Activated naive CD8-positive, alpha-beta T cell treated with anti-CD3 and anti-CD28 coated beads, Interleukin-2, amount 50 U/mL, for 24 hours (primary cell): ENCODE measurements around the gene FOXS1.
"Not testable (repeated sequence)": the region's sequence is repeated elsewhere in the genome, so short reads cannot be mapped to it uniquely, and the experiment has no call there.

Source experiments
- ATAC-seq: fragments of 150-1000 bp; cut with Tn5 transposase; one replicate; pipeline ENCODE4 v1.10.0; 2021
- DNase-seq: peaks from one replicate; pipeline ENCODE4 v3.0.0; 2021
- H3K27ac Mint-ChIP-seq: one replicate; pipeline ENCODE4 v1.8.0; 2021; ENCODE audit warnings: mild to moderate bottlenecking, mixed read lengths
- H3K27me3 Mint-ChIP-seq: one replicate; pipeline ENCODE4 v1.8.0; 2021; ENCODE audit warnings: mixed read lengths
- H3K36me3 Mint-ChIP-seq: one replicate; pipeline ENCODE4 v1.8.0; 2021; ENCODE audit warnings: low read depth, mixed read lengths
- H3K4me1 Mint-ChIP-seq: one replicate; pipeline ENCODE4 v1.8.0; 2021; ENCODE audit warnings: mixed read lengths
- H3K4me3 Mint-ChIP-seq: one replicate; pipeline ENCODE4 v1.8.0; 2021; ENCODE audit warnings: mild to moderate bottlenecking, moderate library complexity, mixed read lengths
- H3K9me3 Mint-ChIP-seq: one replicate; pipeline ENCODE4 v1.8.0; 2021; ENCODE audit warnings: mixed read lengths

The FOXS1 gene

GRCh38 chr20:31837896-31838397, 7.5 kb downstream of the FOXS1 start:
- DNase-seq (no peak), ATAC-seq (no peak)

GRCh38 chr20:31836853-31837608, 8.4 kb downstream of the FOXS1 start:
- ATAC-seq (no peak), DNase-seq (no peak)
- Mint-ChIP-seq H3K36me3 (no peaks in the 10 kb centered on the region), H3K4me3 (no peak overlapping the region), H3K9me3 (no peaks in the 10 kb centered on the region), H3K27ac (no peak overlapping the region), H3K4me1 (peaks cover 7% of the 10 kb centered on the region), H3K27me3 (no peaks in the 10 kb centered on the region)

More at GRCh38 chr20:31837896-31838397, 7.5 kb downstream of the FOXS1 start:
- no peaks in the 10 kb centered on the region for H3K27me3 Mint-ChIP-seq
- peaks cover 7% of the 10 kb centered on the region for H3K4me1 Mint-ChIP-seq
- no peak overlapping the region for H3K4me3 Mint-ChIP-seq
- H3K36me3 Mint-ChIP-seq = no peaks in the 10 kb centered on the region
- H3K9me3 Mint-ChIP-seq = no peaks in the 10 kb centered on the region
- H3K27ac Mint-ChIP-seq = no peak overlapping the region

- no peaks in the 10 kb centered on the region for H3K27me3 Mint-ChIP-seq
- no peaks in the 10 kb centered on the region for H3K36me3 Mint-ChIP-seq
- ATAC-seq = peak; percentile 64
- H3K9me3 Mint-ChIP-seq = no peaks in the 10 kb centered on the region
- no peak overlapping the region for H3K4me3 Mint-ChIP-seq
- peak; percentile 51 for DNase-seq
- peaks cover 7% of the 10 kb centered on the region for H3K4me1 Mint-ChIP-seq
- H3K27ac Mint-ChIP-seq = no peak overlapping the region
Observed at GRCh38 chr20:31835977-31836852, 9.2 kb downstream of the FOXS1 start.

- Mint-ChIP-seq H3K4me1 (peaks cover 7% of the 10 kb centered on the region), H3K36me3 (no peaks in the 10 kb centered on the region), H3K27ac (no peak overlapping the region), H3K9me3 (no peaks in the 10 kb centered on the region), H3K4me3 (no peak overlapping the region), H3K27me3 (no peaks in the 10 kb centered on the region)
- DNase-seq (no peak), ATAC-seq (no peak)
Observed at GRCh38 chr20:31835554-31835953, 9.8 kb downstream of the FOXS1 start.

- DNase-seq = no peak
- no peak for ATAC-seq
- Mint-ChIP-seq H3K27ac (no peak overlapping the region), H3K4me3 (no peak overlapping the region), H3K36me3 (no peaks in the 10 kb centered on the region), H3K27me3 (no peaks in the 10 kb centered on the region), H3K4me1 (peaks cover 7% of the 10 kb centered on the region), H3K9me3 (no peaks in the 10 kb centered on the region)
Observed at GRCh38 chr20:31833931-31834521, 11.4 kb downstream of the FOXS1 start.

GRCh38 chr20:31833130-31833930, 12.1 kb downstream of the FOXS1 start:
- Mint-ChIP-seq H3K36me3 (no peaks in the 10 kb centered on the region), H3K4me1 (peaks cover 7% of the 10 kb centered on the region), H3K9me3 (no peaks in the 10 kb centered on the region), H3K27me3 (no peaks in the 10 kb centered on the region), H3K4me3 (no peak overlapping the region), H3K27ac (no peak overlapping the region)
- DNase-seq (peak; percentile 77), ATAC-seq (no peak)

- no peaks in the 10 kb centered on the region for H3K27me3 Mint-ChIP-seq
- H3K27ac Mint-ChIP-seq = no peak overlapping the region
- peaks cover 7% of the 10 kb centered on the region for H3K4me1 Mint-ChIP-seq
- H3K36me3 Mint-ChIP-seq = no peaks in the 10 kb centered on the region
- DNase-seq (no peak), ATAC-seq (no peak)
- H3K9me3 Mint-ChIP-seq = no peaks in the 10 kb centered on the region
- no peak overlapping the region for H3K4me3 Mint-ChIP-seq
Observed at GRCh38 chr20:31831771-31832306, 13.6 kb downstream of the FOXS1 start.

- Mint-ChIP-seq H3K27ac (no peak overlapping the region), H3K4me3 (no peak overlapping the region), H3K9me3 (no peaks in the 10 kb centered on the region), H3K27me3 (no peaks in the 10 kb centered on the region), H3K4me1 (peaks cover 4% of the 10 kb centered on the region), H3K36me3 (no peaks in the 10 kb centered on the region)
- DNase-seq (no peak), ATAC-seq (no peak)
Observed at GRCh38 chr20:31831211-31831610, 14.2 kb downstream of the FOXS1 start.

GRCh38 chr20:31830406-31830981, 14.9 kb downstream of the FOXS1 start:
- no peak for ATAC-seq
- Mint-ChIP-seq H3K36me3 (no peaks in the 10 kb centered on the region), H3K9me3 (no peaks in the 10 kb centered on the region), H3K4me1 (no peaks in the 10 kb centered on the region), H3K27ac (no peak overlapping the region), H3K27me3 (no peaks in the 10 kb centered on the region), H3K4me3 (no peak overlapping the region)
- no peak for DNase-seq

- Mint-ChIP-seq H3K27me3 (no peaks in the 10 kb centered on the region), H3K4me1 (no peaks in the 10 kb centered on the region), H3K36me3 (no peaks in the 10 kb centered on the region), H3K27ac (no peak overlapping the region), H3K4me3 (no peak overlapping the region), H3K9me3 (no peaks in the 10 kb centered on the region)
- no peak for DNase-seq
- no peak for ATAC-seq
Observed at GRCh38 chr20:31829731-31830130, 15.7 kb downstream of the FOXS1 start.

GRCh38 chr20:31828016-31828415, 17.4 kb downstream of the FOXS1 start:
- H3K4me3 Mint-ChIP-seq, H3K36me3 Mint-ChIP-seq, H3K27me3 Mint-ChIP-seq, H3K9me3 Mint-ChIP-seq, H3K4me1 Mint-ChIP-seq, DNase-seq, H3K27ac Mint-ChIP-seq, ATAC-seq: not testable (repeated sequence)

GRCh38 chr20:31827059-31827458, 18.3 kb downstream of the FOXS1 start:
- no peaks in the 10 kb centered on the region for H3K36me3 Mint-ChIP-seq
- H3K4me1 Mint-ChIP-seq = no peaks in the 10 kb centered on the region
- DNase-seq = no peak
- no peak overlapping the region for H3K4me3 Mint-ChIP-seq
- no peaks in the 10 kb centered on the region for H3K9me3 Mint-ChIP-seq
- ATAC-seq = no peak
- peaks cover 3% of the 10 kb centered on the region for H3K27me3 Mint-ChIP-seq
- no peak overlapping the region for H3K27ac Mint-ChIP-seq

GRCh38 chr20:31826074-31826473, 19.3 kb downstream of the FOXS1 start:
- ATAC-seq = no peak
- Mint-ChIP-seq H3K4me1 (no peaks in the 10 kb centered on the region), H3K27me3 (peaks cover 4% of the 10 kb centered on the region)

More at GRCh38 chr20:31826074-31826473, 19.3 kb downstream of the FOXS1 start:
- Mint-ChIP-seq H3K4me3 (no peak overlapping the region), H3K36me3 (no peaks in the 10 kb centered on the region), H3K27ac (no peak overlapping the region), H3K9me3 (no peaks in the 10 kb centered on the region)
- DNase-seq = no peak
